Uterus (tissue), 4 donors: ENCODE measurements around the gene H6PD. TPM values are rescaled to one million over a fixed set of nuclear protein-coding genes. Genes with fewer than 3 reads are reported as not detected.
A peak's percentile ranks its signal among the peaks of the same experiment; 100 is the strongest.

Experiments
- DNase-seq, 2 donors: peaks; one replicate each; pipeline ENCODE4 v3.0.0-alpha.2; 2019 to 2020
- H3K27ac ChIP-seq, 2 donors: fragments of 200-600 bp; sonication (generic); 1 replicate in 1 of 2; 2 replicates in 1 of 2; pipeline ENCODE4 v1.5.1; 2016 to 2018
- H3K27me3 ChIP-seq, 2 donors: fragments of 200-600 bp; sonication (generic); one replicate each; pipeline ENCODE4 v1.5.1; 2018 to 2019; ENCODE audit warnings: control low read depth in 1 of 2
- H3K36me3 ChIP-seq, 2 donors: fragments of 200-600 bp; sonication (generic); one replicate each; pipeline ENCODE4 v1.5.1; 2019; ENCODE audit warnings: control low read depth in 1 of 2
- H3K4me1 ChIP-seq, 2 donors: fragments of 200-600 bp; sonication (generic); one replicate each; pipeline ENCODE4 v1.5.1; 2018 to 2019; ENCODE audit warnings: control low read depth in 1 of 2
- H3K4me3 ChIP-seq, 2 donors: fragments of 200-600 bp; sonication (generic); 1 replicate in 1 of 2; 2 replicates in 1 of 2; pipeline ENCODE4 v1.5.1; 2018 to 2019; ENCODE audit warnings: mild to moderate bottlenecking in 1 of 2
- H3K9me3 ChIP-seq, 2 donors: fragments of 200-600 bp; sonication (generic); one replicate each; pipeline ENCODE4 v1.5.1; 2019; ENCODE audit warnings: control low read depth in 1 of 2
- CTCF ChIP-seq, 4 experiments: fragments of 200-600 bp in 2 of 4; fragments of 450-650 bp in 2 of 4; sonication (generic) in 2 of 4; IDR thresholded peaks; one replicate each; pipeline ENCODE4 v1.5.1; 2016 to 2019; ENCODE audit warnings: antibody characterized with exemption in 4 of 4, mild to moderate bottlenecking in 2 of 4, moderate library complexity in 1 of 4
- POLR2A ChIP-seq, 2 donors: fragments of 450-650 bp; IDR thresholded peaks; one replicate each; pipeline ENCODE4 v1.6.1; 2016; ENCODE audit warnings: antibody characterized with exemption in 2 of 2, mild to moderate bottlenecking in 1 of 2, moderate library complexity in 1 of 2
- intact Hi-C: fragments of 100-400 bp; cut with DNase I; formaldehyde crosslinking; loops from one replicate; pipeline ENCODE4 v1.15.1; 2023; ENCODE audit warnings: low total_unique reads
- total RNA-seq, 4 donors: library from RNA; depleted of rRNA in 3 of 4; stranded (reverse); fragments of >200 nt in 3 of 4; gene quantifications; one replicate each; pipeline versions ENCODE4 v1.1.0 to v1.2.4, GENCODE V29; 2014 to 2023
- donor health status: DM: yes; HTN: yes; CAD: no.

H6PD gene
- total RNA-seq, 4 donors from 2014 or later: 28.4 to 107 (median 49.7) TPM

GRCh38 chr1:9240914-9241820 lies 6.6 kb downstream of the H6PD start:
- intact Hi-C loops: no loop called here

GRCh38 chr1:9241891-9242290 lies 7.3 kb downstream of the H6PD start:
- Histone ChIP-seq H3K27ac (peak overlapping the region; percentile 83 to 90), H3K4me1 (peaks cover 10% of the 10 kb centered on the region in 2 donors), H3K9me3 (no peaks in the 10 kb centered on the region), H3K27me3 (no peaks in the 10 kb centered on the region), H3K36me3 (no peaks in the 10 kb centered on the region), H3K4me3 (no peak overlapping the region)
- TF ChIP-seq CTCF (IDR thresholded peaks at IDR 0.05) (no peak), POLR2A (IDR thresholded peaks at IDR 0.05) (no peak)
- intact Hi-C loops: no loop called here
- no peak for DNase-seq

More at GRCh38 chr1:9240914-9241820, 6.6 kb downstream of the H6PD start:
- Histone ChIP-seq H3K36me3 (no peaks in the 10 kb centered on the region), H3K9me3 (no peaks in the 10 kb centered on the region), H3K4me1 (peaks cover 10 to 13% of the 10 kb centered on the region in 2 donors), H3K27me3 (no peaks in the 10 kb centered on the region), H3K4me3 (no peak overlapping the region), H3K27ac (peak overlapping the region; percentile 83 to 90)
- no peak for TF ChIP-seq CTCF (IDR thresholded peaks at IDR 0.05)
- TF ChIP-seq POLR2A (IDR thresholded peaks at IDR 0.05): no peak
- no peak for DNase-seq

GRCh38 chr1:9242338-9242969 lies 7.9 kb downstream of the H6PD start:
- H3K27ac ChIP-seq: peak overlapping the region; percentile 83 to 90
- TF ChIP-seq POLR2A (IDR thresholded peaks at IDR 0.05) (no peak), CTCF (IDR thresholded peaks at IDR 0.05) (no peak)
- no peaks in the 10 kb centered on the region for H3K9me3 ChIP-seq
- intact Hi-C loops: no loop called here
- H3K36me3 ChIP-seq: no peaks in the 10 kb centered on the region
- peak; percentile 75 to 82 for DNase-seq
- peaks cover 10% of the 10 kb centered on the region in 2 donors for H3K4me1 ChIP-seq
- H3K27me3 ChIP-seq: no peaks in the 10 kb centered on the region
- H3K4me3 ChIP-seq: peak overlapping the region in 1 of 2 donors; percentile 2

- Histone ChIP-seq H3K27ac (peak overlapping the region; percentile 83 to 90), H3K4me3 (peak overlapping the region in 1 of 2 donors; percentile 2), H3K4me1 (peaks cover 10% of the 10 kb centered on the region in 2 donors), H3K36me3 (no peaks in the 10 kb centered on the region), H3K27me3 (no peaks in the 10 kb centered on the region), H3K9me3 (no peaks in the 10 kb centered on the region)
- no peak for TF ChIP-seq CTCF (IDR thresholded peaks at IDR 0.05)
- TF ChIP-seq POLR2A (IDR thresholded peaks at IDR 0.05): no peak
- DNase-seq: no peak
- intact Hi-C loops: no loop called here
Observed at GRCh38 chr1:9243066-9243739, 8.6 kb downstream of the H6PD start.
